Spleen (tissue), 7 donors: ENCODE results near the gene FAM131C.

Experiments used
- POLR2A ChIP-seq, 3 donors: fragments of 450-650 bp; IDR thresholded peaks; one replicate each; pipeline ENCODE4 v1.5.1; 2017; ENCODE audit warnings: antibody characterized with exemption in 3 of 3, mild to moderate bottlenecking in 1 of 3
- TF ChIP-seq, protein P1 (sequence below), 11 experiments: fragments of 200-600 bp in 7 of 11; fragments of 450-650 bp in 4 of 11; sonication (generic) in 4 of 11; IDR thresholded peaks in 8 of 11; conservative IDR thresholded peaks in 3 of 11; 1 replicate in 7 of 11; 2 replicates in 4 of 11; pipeline versions ENCODE4 v1.4.0 to v1.8.0; 2016 to 2021; ENCODE audit warnings: antibody characterized with exemption in 11 of 11, inconsistent platforms in 4 of 11, mild to moderate bottlenecking in 1 of 11
- donor health status: DM: no; HTN: no; CAD: no; lungs with moderate emphysema.
- donor health status: DM: no; HTN: no; CAD: no.
- donor health status: DM: no; HTN: no; CAD: no.

DNA sequence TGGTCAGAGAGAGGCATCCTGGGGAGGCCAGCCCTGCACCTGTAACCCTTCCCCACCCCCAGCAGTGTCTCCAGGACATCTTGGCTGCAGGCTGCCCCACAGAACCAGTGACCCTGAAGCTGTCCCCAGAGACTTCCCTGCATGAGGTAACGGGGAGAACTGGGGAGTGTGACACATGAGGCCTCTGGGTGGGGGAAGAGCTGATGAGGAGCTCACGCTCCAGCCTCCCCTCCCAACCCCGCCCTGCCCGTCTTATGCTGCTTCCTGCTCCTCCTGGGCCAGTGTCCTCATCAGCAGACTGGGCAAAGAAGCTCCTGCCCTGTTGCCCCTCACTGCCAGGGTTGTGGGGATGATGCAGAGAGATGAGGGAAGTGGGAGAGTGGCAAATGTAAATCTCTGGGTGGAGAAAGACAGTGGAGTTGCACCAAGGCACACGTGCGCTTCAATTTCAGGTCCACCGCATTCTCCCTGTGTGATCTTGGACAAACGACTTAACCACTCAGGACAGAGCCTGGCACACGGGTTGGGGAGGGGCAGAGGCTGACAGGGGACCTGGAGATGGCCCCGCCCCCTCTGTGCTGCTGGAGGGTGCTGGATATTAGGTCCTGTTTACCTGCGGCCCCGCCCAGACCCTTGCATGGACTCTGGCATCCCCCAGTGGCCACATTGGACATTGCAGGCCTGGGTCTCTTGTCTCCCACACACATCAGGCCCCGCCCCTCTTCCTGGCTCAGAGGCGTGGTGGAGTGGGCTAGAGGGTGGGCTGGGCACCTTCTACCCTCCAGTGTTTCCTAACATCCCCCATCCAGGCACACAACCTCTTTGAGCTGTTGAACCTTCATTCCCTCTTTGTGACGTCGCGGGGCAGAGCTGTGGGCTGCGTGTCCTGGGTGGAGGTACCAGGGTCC is 17.6 kb downstream of the FAM131C start:
- TF ChIP-seq POLR2A (IDR thresholded peaks at IDR 0.05), result no peak
- TF ChIP-seq, protein P1, sequence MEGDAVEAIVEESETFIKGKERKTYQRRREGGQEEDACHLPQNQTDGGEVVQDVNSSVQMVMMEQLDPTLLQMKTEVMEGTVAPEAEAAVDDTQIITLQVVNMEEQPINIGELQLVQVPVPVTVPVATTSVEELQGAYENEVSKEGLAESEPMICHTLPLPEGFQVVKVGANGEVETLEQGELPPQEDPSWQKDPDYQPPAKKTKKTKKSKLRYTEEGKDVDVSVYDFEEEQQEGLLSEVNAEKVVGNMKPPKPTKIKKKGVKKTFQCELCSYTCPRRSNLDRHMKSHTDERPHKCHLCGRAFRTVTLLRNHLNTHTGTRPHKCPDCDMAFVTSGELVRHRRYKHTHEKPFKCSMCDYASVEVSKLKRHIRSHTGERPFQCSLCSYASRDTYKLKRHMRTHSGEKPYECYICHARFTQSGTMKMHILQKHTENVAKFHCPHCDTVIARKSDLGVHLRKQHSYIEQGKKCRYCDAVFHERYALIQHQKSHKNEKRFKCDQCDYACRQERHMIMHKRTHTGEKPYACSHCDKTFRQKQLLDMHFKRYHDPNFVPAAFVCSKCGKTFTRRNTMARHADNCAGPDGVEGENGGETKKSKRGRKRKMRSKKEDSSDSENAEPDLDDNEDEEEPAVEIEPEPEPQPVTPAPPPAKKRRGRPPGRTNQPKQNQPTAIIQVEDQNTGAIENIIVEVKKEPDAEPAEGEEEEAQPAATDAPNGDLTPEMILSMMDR (IDR thresholded peaks at IDR 0.05 in 8 of 11, conservative IDR thresholded peaks at IDR 0.05 in 3 of 11), result peak; percentile 64 to 93 (median 89)
